G401.6 (cell line): ENCODE data around the gene DRAM2.
A peak's percentile ranks its signal among the peaks of the same experiment; 100 is the strongest.

Source experiments
- FAIRE-seq: peaks from 2 replicates; lab custom pipeline; 2012; peaks lifted over from hg19 to GRCh38; lab: Jason Lieb, UNC

DRAM2 gene

GRCh38 chr1:111139956-111140679, at the start of gene DRAM2, which contains the start of gene CEPT1:
Gene DRAM2 (minus strand): TSS chr1:111140093. CDS start chr1:111131554, 8,539 bp downstream.
Gene CEPT1 (plus strand): TSS chr1:111140223. CDS start chr1:111147715, 7,492 bp downstream.
- no peak for FAIRE-seq

GRCh38 chr1:111184663-111185062, 44.8 kb upstream of the DRAM2 start:
- FAIRE-seq: no peak

GRCh38 chr1:111183308-111184069, 43.6 kb upstream of the DRAM2 start:
- no peak for FAIRE-seq

GRCh38 chr1:111182052-111182451, 42.2 kb upstream of the DRAM2 start:
- FAIRE-seq: peak; percentile 19

- FAIRE-seq: no peak
Measured at GRCh38 chr1:111179968-111180533, 40.2 kb upstream of the DRAM2 start.

GRCh38 chr1:111176678-111177077, 36.8 kb upstream of the DRAM2 start:
- FAIRE-seq: no peak

GRCh38 chr1:111175349-111175748, 35.5 kb upstream of the DRAM2 start:
- no peak for FAIRE-seq

GRCh38 chr1:111174070-111174469, 34.2 kb upstream of the DRAM2 start:
- no peak for FAIRE-seq

GRCh38 chr1:111172463-111172862, 32.6 kb upstream of the DRAM2 start:
- FAIRE-seq: no peak

- FAIRE-seq: no peak
Measured at GRCh38 chr1:111164151-111164550, 24.3 kb upstream of the DRAM2 start.

- FAIRE-seq: no peak
Measured at GRCh38 chr1:111163363-111163762, 23.5 kb upstream of the DRAM2 start.

- FAIRE-seq: no peak
Measured at GRCh38 chr1:111162488-111162880, 22.6 kb upstream of the DRAM2 start.

GRCh38 chr1:111161843-111162487, 22.1 kb upstream of the DRAM2 start:
- FAIRE-seq: no peak

GRCh38 chr1:111157431-111157830, 17.5 kb upstream of the DRAM2 start:
- no peak for FAIRE-seq

- FAIRE-seq: no peak
Measured at GRCh38 chr1:111154021-111154999, 14.4 kb upstream of the DRAM2 start.

- no peak for FAIRE-seq
Measured at GRCh38 chr1:111151838-111152237, 11.9 kb upstream of the DRAM2 start.

GRCh38 chr1:111148376-111148881, 8.5 kb upstream of the DRAM2 start:
- no peak for FAIRE-seq

GRCh38 chr1:111147948-111148347, 8.1 kb upstream of the DRAM2 start:
- FAIRE-seq: no peak

- FAIRE-seq: no peak
Measured at GRCh38 chr1:111145963-111146768, 6.3 kb upstream of the DRAM2 start.

GRCh38 chr1:111145542-111145941, 5.6 kb upstream of the DRAM2 start:
- FAIRE-seq: no peak
